LoVo (cell line): ENCODE measurements around the gene GAK.

ENCODE experiments used
- DNase-seq: peaks from one replicate; pipeline ENCODE4 v3.0.0-alpha.2; 2016; ENCODE audit warnings: low spot score

GAK gene

GRCh38 chr4:829761-830600 lies 102.1 kb downstream of the GAK start:
- no peak for DNase-seq

GRCh38 chr4:829291-829690 lies 102.8 kb downstream of the GAK start:
- DNase-seq: no peak

GRCh38 chr4:828641-829271 lies 103.4 kb downstream of the GAK start:
- DNase-seq: no peak

GRCh38 chr4:827209-828081 lies 104.7 kb downstream of the GAK start:
- no peak for DNase-seq

GRCh38 chr4:826508-827208 lies 105.5 kb downstream of the GAK start:
- DNase-seq: no peak

GRCh38 chr4:825971-826330 lies 106.2 kb downstream of the GAK start, which contains the start of gene CPLX1:
Gene CPLX1, minus strand, starts transcription at chr4:826129. Its CDS starts 1,607 bp downstream, at chr4:824522.
- DNase-seq: peak; percentile 24

- no peak for DNase-seq
Measured at GRCh38 chr4:825063-825970, 106.8 kb downstream of the GAK start.

GRCh38 chr4:824461-825062 lies 107.6 kb downstream of the GAK start:
- DNase-seq: no peak

GRCh38 chr4:823761-824460 lies 108.2 kb downstream of the GAK start:
- DNase-seq: no peak

GRCh38 chr4:823176-823760 lies 108.8 kb downstream of the GAK start:
- DNase-seq: no peak

GRCh38 chr4:822361-823175 lies 109.5 kb downstream of the GAK start:
- DNase-seq: no peak

- no peak for DNase-seq
Measured at GRCh38 chr4:821631-822030, 110.5 kb downstream of the GAK start.

GRCh38 chr4:821181-821591 lies 110.9 kb downstream of the GAK start:
- DNase-seq: no peak

- no peak for DNase-seq
Measured at GRCh38 chr4:820230-821172, 111.6 kb downstream of the GAK start.

GRCh38 chr4:819401-820229 lies 112.5 kb downstream of the GAK start:
- no peak for DNase-seq

- no peak for DNase-seq
Measured at GRCh38 chr4:818106-818921, 113.8 kb downstream of the GAK start.
